PFSK-1 (cell line): Measurements from ENCODE around the gene DNAL1.

Experiments used
- FOXP2 ChIP-seq: optimal IDR thresholded peaks from 2 replicates; pipeline ENCODE3; 2011; ENCODE audit warnings: borderline replicate concordance, control low read depth, inconsistent platforms; ENCODE audit not compliant: insufficient read depth; ENCODE audit errors: extremely low read length, extremely low read depth
- POLR2AphosphoS5 ChIP-seq: IDR thresholded peaks from 2 replicates; pipeline ENCODE4 v1.6.1; 2012; ENCODE audit warnings: low read depth, mild to moderate bottlenecking, control low read depth, low read length, moderate library complexity
- REST ChIP-seq, 2 experiments: IDR thresholded peaks; 2 replicates each; pipeline versions ENCODE4 v1.6.1 to v1.8.0; 2011 to 2012; ENCODE audit warnings: low read depth in 2 of 2, low read length in 2 of 2, control low read depth in 1 of 2, inconsistent platforms in 1 of 2, mild to moderate bottlenecking in 1 of 2, moderate library complexity in 1 of 2; ENCODE audit not compliant: insufficient read depth in 1 of 2
- SIN3A ChIP-seq: IDR thresholded peaks from 2 replicates; pipeline ENCODE4 v1.6.1; 2012; ENCODE audit warnings: mild to moderate bottlenecking, low read length, moderate library complexity, borderline replicate concordance; ENCODE audit not compliant: insufficient read depth
- TAF1 ChIP-seq: IDR thresholded peaks from 2 replicates; pipeline ENCODE4 v1.6.1; 2012; ENCODE audit warnings: low read length, control low read depth, borderline replicate concordance; ENCODE audit not compliant: insufficient read depth

GRCh38 chr14:73710737-73711136 is 66.0 kb downstream of the DNAL1 start:
- TF ChIP-seq POLR2AphosphoS5 (no peak), SIN3A (no peak), REST (IDR thresholded peaks at IDR 0.05; ENCODE audit: insufficient read depth in 1 of 2, low read depth in 2 of 2, low read length in 2 of 2) (no peak), TAF1 (no peak), FOXP2 (no peak)
